Coronary artery (tissue), 2 donors: ENCODE data around the gene KRTAP12-3.

Experiments
- DNase-seq: peaks from one replicate; pipeline ENCODE4 v3.0.0-alpha.2; 2017; ENCODE audit warnings: low spot score
- H3K27ac ChIP-seq, 2 donors: fragments of 200-600 bp; sonication (generic); one replicate each; pipeline ENCODE4 v1.5.1; 2016 to 2019
- H3K4me3 ChIP-seq: fragments of 200-600 bp; sonication (generic); 2 replicates; pipeline ENCODE4 v1.5.1; 2016; ENCODE audit warnings: mild to moderate bottlenecking, moderate library complexity
- TF ChIP-seq, protein P1 (sequence below): fragments of 200-600 bp; sonication (generic); IDR thresholded peaks from one replicate; pipeline ENCODE4 v1.5.1; 2019; ENCODE audit warnings: antibody characterized with exemption

The KRTAP12-3 gene

DNA sequence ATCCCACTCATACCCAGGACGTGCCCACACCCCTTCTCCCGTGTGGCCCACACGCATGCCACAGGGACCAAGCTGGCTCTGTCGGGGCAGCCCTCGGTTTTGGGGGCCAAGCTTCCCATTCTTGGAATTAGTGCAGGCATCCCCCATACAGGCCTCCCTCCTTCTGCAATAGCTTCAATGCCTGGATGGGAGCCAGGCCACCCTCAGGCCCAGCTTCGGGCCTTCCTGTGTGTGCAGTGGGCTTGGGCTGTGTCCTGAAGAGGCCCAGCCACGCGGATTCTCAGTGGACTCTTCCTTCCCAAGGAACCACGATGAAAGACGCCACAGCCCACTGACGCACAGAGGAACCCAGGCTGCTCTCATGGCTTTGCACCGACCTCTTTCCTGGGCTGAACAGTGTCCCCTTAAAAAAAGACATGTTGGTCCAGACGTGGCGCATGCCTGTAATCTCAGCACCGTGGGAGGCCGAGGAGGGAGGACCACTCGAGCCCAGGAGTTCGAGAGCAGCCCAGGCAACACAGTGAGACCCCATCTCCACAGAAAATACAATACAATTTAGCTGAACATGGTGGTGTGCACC is 8.1 kb upstream of the KRTAP12-3 start:
- DNase-seq, result no peak
- TF ChIP-seq, protein P1, sequence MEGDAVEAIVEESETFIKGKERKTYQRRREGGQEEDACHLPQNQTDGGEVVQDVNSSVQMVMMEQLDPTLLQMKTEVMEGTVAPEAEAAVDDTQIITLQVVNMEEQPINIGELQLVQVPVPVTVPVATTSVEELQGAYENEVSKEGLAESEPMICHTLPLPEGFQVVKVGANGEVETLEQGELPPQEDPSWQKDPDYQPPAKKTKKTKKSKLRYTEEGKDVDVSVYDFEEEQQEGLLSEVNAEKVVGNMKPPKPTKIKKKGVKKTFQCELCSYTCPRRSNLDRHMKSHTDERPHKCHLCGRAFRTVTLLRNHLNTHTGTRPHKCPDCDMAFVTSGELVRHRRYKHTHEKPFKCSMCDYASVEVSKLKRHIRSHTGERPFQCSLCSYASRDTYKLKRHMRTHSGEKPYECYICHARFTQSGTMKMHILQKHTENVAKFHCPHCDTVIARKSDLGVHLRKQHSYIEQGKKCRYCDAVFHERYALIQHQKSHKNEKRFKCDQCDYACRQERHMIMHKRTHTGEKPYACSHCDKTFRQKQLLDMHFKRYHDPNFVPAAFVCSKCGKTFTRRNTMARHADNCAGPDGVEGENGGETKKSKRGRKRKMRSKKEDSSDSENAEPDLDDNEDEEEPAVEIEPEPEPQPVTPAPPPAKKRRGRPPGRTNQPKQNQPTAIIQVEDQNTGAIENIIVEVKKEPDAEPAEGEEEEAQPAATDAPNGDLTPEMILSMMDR, result no peak
- H3K4me3 ChIP-seq, result no peak overlapping the region
- H3K27ac ChIP-seq, result no peak overlapping the region

DNA sequence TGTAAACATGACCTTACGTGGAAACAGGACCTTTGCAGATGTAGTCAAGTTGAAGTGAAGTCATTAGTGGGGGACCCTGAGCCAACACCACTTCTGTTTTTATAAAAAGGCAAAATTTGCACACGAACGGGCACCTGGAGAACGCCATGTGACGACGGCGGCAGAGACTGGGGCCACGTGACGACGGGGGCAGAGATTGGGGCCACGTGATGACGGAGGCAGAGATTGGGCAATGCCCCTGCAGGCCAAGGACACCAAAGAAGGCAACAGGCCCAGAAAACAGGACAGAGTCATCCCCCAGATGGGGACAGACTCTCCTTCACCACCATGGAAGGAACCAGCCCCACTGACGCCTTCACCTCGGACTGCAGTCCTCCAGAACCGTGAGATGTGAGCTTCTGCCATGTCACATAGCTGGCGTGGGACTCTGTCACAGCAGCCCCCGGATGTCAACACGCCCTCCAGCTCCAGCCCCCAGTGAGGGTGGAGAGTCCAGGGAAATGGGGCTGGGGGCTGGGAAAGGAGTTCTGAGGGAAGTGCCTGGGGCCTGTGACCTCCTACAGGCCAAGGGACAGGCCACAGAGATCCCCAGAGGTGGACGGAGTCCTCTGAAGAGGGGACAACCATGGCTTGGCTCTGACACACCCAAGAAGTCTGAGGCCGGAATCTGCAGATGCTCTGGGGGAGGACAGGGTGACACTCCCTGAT is 7.3 kb upstream of the KRTAP12-3 start:
- no peak for DNase-seq
- Histone ChIP-seq H3K4me3 (no peak overlapping the region), H3K27ac (no peak overlapping the region)
- TF ChIP-seq, protein P1, result no peak

DNA sequence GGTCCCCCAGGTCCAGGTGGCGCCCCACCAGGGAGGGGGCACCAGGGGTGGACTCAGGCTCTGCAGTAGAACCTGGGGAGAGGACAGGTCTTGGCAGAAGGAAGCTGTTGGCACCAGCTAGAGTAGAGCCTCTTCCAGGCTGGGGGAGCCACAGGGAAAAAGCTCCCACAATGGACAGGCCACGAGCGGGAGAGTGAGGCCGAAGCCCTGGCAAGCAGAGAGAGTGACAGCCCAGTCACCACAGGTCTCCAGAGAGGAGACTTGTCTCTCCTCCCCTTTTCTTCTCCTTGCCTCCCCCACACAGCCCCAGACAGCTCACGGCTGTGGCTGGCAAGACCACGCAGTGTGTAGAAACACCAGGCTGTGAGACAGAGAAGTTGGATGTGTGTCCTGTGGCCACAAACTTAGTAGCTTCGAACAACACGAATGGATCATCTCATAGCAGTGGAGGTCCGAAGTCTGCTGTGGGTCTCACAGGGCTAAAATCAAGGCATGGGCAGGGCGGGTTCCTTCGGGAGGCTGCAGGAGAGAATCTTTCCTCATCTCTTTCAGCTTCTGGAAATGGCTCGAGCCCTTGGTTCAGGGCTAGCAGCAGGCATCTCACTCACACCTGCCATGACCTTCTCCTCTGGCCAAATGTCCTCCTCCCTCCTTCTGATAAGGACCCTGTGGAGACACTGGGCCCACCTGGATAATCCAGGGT is 6.6 kb upstream of the KRTAP12-3 start:
- TF ChIP-seq, protein P1, result no peak
- Histone ChIP-seq H3K27ac (no peak overlapping the region), H3K4me3 (no peak overlapping the region)
- no peak for DNase-seq

DNA sequence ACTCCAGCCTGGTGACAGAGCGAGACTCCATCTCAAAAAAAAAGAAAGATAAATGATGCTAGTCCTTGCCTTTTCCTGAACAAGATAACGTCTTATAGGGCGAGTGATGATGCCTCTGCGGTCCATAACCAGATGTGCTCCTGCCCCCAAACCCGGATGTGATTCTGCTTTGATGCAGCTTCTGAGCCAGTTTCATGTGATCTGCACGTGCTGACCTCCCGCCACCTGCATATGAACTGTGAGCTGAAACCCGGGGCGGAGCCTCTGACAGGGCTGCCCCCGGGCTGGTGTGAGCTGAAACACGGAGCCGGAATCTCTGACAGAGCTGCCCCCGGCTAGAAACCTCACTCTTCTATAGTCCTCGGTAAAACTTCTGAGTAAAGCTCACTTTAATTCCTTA is 4.6 kb upstream of the KRTAP12-3 start:
- TF ChIP-seq, protein P1, result no peak

DNA sequence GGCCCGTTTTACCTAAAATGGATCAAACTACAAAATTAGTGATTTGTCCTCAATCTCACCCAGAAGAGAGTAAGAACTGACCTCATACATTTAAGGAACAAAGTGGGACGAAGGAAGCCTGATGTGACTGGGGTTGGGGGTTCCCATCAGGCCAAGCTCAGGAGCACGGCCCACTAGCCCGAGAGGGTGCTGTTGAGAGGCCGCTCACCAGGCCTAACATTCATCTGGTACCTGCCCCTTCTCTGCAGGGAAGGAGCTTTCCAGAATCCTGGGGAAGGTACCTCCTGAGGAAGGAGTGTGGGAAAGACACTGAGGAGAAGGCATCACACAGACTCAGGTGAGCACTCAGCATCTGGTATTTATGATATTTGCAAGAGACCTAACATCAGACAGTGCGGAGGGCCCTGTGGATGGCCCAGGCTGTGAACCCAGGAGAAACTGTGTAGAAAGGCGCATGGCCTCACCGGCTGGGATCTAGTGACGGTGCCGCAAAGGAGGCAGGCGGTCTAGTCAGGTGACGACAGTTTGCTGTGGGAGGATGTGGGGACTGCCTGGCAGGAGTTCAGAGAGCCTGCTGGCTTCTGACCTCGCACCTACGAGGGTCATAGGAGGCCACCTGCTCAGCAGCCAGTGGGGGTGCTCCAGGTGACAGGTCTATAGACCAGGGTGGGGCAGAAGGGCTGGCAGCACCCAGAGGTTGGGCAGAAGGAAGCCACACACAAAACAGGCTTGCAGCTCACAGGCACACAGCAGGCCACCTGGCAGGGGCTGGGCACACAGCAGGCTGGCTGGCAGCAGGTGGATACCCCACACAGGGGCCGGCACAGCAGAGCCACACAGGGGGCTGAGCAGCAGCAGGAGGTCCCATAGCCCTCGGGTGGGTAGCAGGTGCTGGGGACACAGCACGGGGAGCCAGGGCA is 3.8 kb upstream of the KRTAP12-3 start:
- TF ChIP-seq, protein P1, result no peak
- DNase-seq, result no peak
- no peak overlapping the region for H3K27ac ChIP-seq
- H3K4me3 ChIP-seq, result no peak overlapping the region

More for the DNA sequence above, 4.6 kb upstream of the KRTAP12-3 start:
- no peak overlapping the region for H3K4me3 ChIP-seq
- DNase-seq, result no peak
- H3K27ac ChIP-seq, result no peak overlapping the region

DNA sequence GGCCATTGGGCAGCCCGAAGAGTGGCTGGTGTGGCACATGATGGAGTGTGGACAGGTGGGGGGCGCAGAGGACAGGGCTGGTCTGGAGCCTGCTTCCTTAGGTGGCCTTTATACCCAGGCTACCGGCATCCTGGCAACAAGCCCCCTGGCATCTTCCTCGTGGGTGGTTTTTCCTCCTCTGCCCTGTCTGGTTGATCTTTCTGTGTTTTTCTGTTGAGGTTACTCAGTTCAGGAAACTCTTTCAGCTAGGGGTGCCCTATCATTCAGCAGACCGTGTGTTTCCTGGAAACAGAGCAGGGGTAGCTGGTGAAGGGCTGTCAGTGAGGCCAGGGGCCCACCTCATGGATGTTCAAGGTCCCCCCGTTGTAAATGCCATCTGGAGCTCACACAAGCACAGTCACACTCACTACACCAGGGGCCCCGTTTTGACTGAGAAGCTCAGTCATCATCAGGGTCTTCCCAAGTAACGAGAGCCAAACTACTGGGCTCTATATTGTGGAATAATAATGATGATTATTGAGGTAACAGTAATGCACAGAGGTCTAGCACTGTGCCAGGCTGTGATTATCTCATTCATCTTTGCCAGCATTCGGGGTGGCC is 3.1 kb upstream of the KRTAP12-3 start, which contains the start of gene KRTAP12-4:
KRTAP12-4 (minus strand) TSS at position 84 of the 600 bp plus-strand sequence; CDS start at position 39, 45 bp downstream.
- Histone ChIP-seq H3K4me3 (no peak within 1 kb of the TSS), H3K27ac (no peak within 1 kb of the TSS)
- DNase-seq, result no peak
- TF ChIP-seq, protein P1, result no peak
